ENCODE results near the gene DDX59. TPM values are rescaled to one million over a fixed set of nuclear protein-coding genes. Genes with fewer than 3 reads are reported as not detected.

Gene DDX59
- total and polyA plus RNA-seq, 4 donors, result 20.5 to 30.5 (median 26.3) TPM

DNA sequence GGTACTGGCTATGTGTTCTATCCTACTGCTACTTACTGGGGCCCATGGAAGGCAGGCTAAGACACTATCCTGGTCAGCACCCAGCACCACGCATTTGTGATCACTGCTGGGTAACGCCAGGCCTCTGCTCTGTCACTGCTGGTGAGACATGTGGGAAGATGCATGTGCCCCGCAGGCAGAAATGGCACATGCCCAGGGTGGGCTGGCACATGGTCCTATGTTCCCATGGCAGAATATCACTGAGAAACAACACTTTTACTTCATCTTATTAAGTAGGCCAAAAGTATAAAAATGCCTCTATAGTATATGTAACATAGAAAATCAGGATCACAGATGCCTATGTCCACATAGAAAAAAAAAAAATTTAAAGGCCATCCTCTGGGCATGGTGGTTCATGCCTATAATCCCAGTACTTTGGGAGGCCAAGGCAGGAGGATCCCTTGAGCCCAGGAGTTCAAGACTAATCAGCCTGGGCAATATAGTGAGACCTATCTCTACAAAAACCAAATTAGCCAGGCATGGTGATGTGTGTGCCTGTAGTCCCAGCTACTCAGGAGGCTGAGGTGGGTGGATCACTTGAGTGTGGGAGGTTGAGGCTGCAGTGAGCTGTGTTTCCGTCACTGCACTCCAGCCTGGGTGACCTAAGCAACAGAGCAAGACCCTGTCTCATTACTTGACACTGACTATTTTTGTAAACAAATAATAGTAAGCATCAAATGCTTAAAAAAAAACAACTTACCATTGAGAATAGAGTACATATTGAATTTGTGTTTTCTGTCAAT lies 11.5 kb downstream of the DDX59 start:
- Histone ChIP-seq H3K4me3 (ENCODE audit: low read depth, low read length) (no peak overlapping the region), H3K4me1 (ENCODE audit: control insufficient read depth, insufficient read depth, low read length) (no peaks in the 10 kb centered on the region), H3K36me3 (ENCODE audit: control insufficient read depth, insufficient read depth, low read length) (peaks cover 44% of the 10 kb centered on the region), H3K9me3 (ENCODE audit: control insufficient read depth, insufficient read depth, low read length) (no peaks in the 10 kb centered on the region), H3K27ac (ENCODE audit: low read depth, low read length) (no peak overlapping the region), H3K27me3 (ENCODE audit: control insufficient read depth, insufficient read depth, low read length) (no peaks in the 10 kb centered on the region)
- DNase-seq (ENCODE audit: low read depth in 4 of 6, low spot score in 6 of 6), result no peak
- 75% methylated on average over 2 of the region's 4 CpGs for WGBS (ENCODE audit: insufficient coverage)

- Histone ChIP-seq H3K36me3 (ENCODE audit: control insufficient read depth, insufficient read depth, low read length) (peaks cover 40% of the 10 kb centered on the region), H3K9me3 (ENCODE audit: control insufficient read depth, insufficient read depth, low read length) (no peaks in the 10 kb centered on the region), H3K4me1 (ENCODE audit: control insufficient read depth, insufficient read depth, low read length) (no peaks in the 10 kb centered on the region), H3K4me3 (ENCODE audit: low read depth, low read length) (no peak overlapping the region), H3K27me3 (ENCODE audit: control insufficient read depth, insufficient read depth, low read length) (no peaks in the 10 kb centered on the region), H3K27ac (ENCODE audit: low read depth, low read length) (no peak overlapping the region)
- WGBS (ENCODE audit: insufficient coverage), result 84% methylated on average over 3 of the region's 5 CpGs
- DNase-seq (ENCODE audit: low read depth in 4 of 6, low spot score in 6 of 6), result no peak
Measured at GRCh38 chr1:200654660-200655059, 15.0 kb downstream of the DDX59 start.

GRCh38 chr1:200653022-200653462 lies 16.7 kb downstream of the DDX59 start:
- 81% methylated on average over 5 of the region's 5 CpGs for WGBS (ENCODE audit: insufficient coverage)
- H3K4me1 ChIP-seq (ENCODE audit: control insufficient read depth, insufficient read depth, low read length), result no peaks in the 10 kb centered on the region
- no peak for DNase-seq (ENCODE audit: low read depth in 4 of 6, low spot score in 6 of 6)
- H3K27ac ChIP-seq (ENCODE audit: low read depth, low read length), result no peak overlapping the region
- no peaks in the 10 kb centered on the region for H3K27me3 ChIP-seq (ENCODE audit: control insufficient read depth, insufficient read depth, low read length)
- H3K36me3 ChIP-seq (ENCODE audit: control insufficient read depth, insufficient read depth, low read length), result peaks cover 35% of the 10 kb centered on the region
- no peaks in the 10 kb centered on the region for H3K9me3 ChIP-seq (ENCODE audit: control insufficient read depth, insufficient read depth, low read length)
- H3K4me3 ChIP-seq (ENCODE audit: low read depth, low read length), result no peak overlapping the region

- Histone ChIP-seq H3K4me1 (ENCODE audit: control insufficient read depth, insufficient read depth, low read length) (no peaks in the 10 kb centered on the region), H3K27ac (ENCODE audit: low read depth, low read length) (no peak overlapping the region), H3K27me3 (ENCODE audit: control insufficient read depth, insufficient read depth, low read length) (no peaks in the 10 kb centered on the region), H3K4me3 (ENCODE audit: low read depth, low read length) (no peak overlapping the region), H3K36me3 (ENCODE audit: control insufficient read depth, insufficient read depth, low read length) (peaks cover 35% of the 10 kb centered on the region), H3K9me3 (ENCODE audit: control insufficient read depth, insufficient read depth, low read length) (no peaks in the 10 kb centered on the region)
- 88% methylated on average over 1 of the region's 1 CpG for WGBS (ENCODE audit: insufficient coverage)
- no peak for DNase-seq (ENCODE audit: low read depth in 4 of 6, low spot score in 6 of 6)
Measured at GRCh38 chr1:200652378-200652777, 17.3 kb downstream of the DDX59 start.

DNA sequence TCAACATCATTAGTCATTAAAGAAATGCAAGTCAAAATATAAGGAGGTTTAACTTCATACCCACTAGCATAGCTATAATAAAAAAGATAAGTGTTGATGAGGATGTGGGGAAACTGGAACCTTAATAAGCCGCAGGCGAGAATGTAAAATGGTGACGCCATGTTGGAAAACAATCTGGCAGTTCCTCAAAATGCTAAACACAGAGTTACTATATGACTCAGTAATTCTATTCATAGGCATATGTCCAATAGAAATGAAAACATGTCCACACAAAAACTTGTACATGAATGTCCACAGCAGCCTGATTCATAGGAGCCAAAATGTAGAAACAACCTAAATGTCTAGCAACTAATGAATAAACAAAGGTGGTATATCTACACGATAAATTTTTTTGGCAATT lies 23.2 kb downstream of the DDX59 start:
- H3K36me3 ChIP-seq (ENCODE audit: control insufficient read depth, insufficient read depth, low read length), result peaks cover 14% of the 10 kb centered on the region
- H3K9me3 ChIP-seq (ENCODE audit: control insufficient read depth, insufficient read depth, low read length), result no peaks in the 10 kb centered on the region
- H3K27ac ChIP-seq (ENCODE audit: low read depth, low read length), result no peak overlapping the region
- WGBS (ENCODE audit: insufficient coverage), result no CpG with 5 or more reads among the region's 4 CpGs
- no peaks in the 10 kb centered on the region for H3K4me1 ChIP-seq (ENCODE audit: control insufficient read depth, insufficient read depth, low read length)
- H3K27me3 ChIP-seq (ENCODE audit: control insufficient read depth, insufficient read depth, low read length), result no peaks in the 10 kb centered on the region
- DNase-seq (ENCODE audit: low read depth in 4 of 6, low spot score in 6 of 6), result no peak
- H3K4me3 ChIP-seq (ENCODE audit: low read depth, low read length), result no peak overlapping the region

DNA sequence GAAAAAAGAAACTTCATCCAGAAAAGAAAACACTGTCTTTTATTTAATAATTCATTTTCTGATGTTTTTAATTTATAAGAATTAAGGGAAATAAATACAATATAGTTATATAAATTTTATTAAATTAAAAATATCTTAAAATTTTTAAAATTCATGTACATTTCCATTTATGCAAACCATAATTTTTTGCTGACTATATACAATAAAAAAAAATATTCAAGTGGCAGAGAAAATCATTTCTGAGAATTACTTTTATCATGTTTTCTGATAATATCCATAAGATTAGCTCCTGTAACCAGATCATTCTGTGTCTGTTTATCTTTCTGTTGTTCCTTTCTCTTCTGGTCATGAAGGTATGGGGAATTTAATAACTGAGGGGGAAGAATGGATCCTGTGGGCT lies 25.7 kb downstream of the DDX59 start:
- no peaks in the 10 kb centered on the region for H3K4me1 ChIP-seq (ENCODE audit: control insufficient read depth, insufficient read depth, low read length)
- H3K9me3 ChIP-seq (ENCODE audit: control insufficient read depth, insufficient read depth, low read length), result no peaks in the 10 kb centered on the region
- no peak overlapping the region for H3K4me3 ChIP-seq (ENCODE audit: low read depth, low read length)
- no peaks in the 10 kb centered on the region for H3K27me3 ChIP-seq (ENCODE audit: control insufficient read depth, insufficient read depth, low read length)
- peaks cover 15% of the 10 kb centered on the region for H3K36me3 ChIP-seq (ENCODE audit: control insufficient read depth, insufficient read depth, low read length)
- no peak overlapping the region for H3K27ac ChIP-seq (ENCODE audit: low read depth, low read length)
- no peak for DNase-seq (ENCODE audit: low read depth in 4 of 6, low spot score in 6 of 6)

DNA sequence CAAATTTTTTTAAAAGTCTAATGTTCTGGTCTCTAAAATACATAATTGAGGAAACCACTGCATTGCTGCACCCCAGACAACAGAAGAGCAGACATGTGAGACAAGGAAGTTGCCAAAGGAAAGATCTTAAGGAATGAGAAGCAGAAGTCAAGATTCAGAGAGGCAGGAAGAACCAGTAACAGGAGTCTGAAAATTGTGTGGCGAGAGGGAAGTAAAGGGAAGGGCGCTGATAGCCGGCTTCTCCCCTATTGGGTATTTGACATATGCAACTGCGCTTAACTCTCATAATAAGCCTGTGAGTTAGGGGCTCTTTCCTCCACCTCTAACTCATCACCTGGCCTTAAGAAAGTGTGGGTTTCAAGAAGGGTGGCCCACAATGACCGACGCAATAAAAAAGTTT lies 27.2 kb downstream of the DDX59 start:
- WGBS (ENCODE audit: insufficient coverage), result 96% methylated on average over 3 of the region's 6 CpGs

DNA sequence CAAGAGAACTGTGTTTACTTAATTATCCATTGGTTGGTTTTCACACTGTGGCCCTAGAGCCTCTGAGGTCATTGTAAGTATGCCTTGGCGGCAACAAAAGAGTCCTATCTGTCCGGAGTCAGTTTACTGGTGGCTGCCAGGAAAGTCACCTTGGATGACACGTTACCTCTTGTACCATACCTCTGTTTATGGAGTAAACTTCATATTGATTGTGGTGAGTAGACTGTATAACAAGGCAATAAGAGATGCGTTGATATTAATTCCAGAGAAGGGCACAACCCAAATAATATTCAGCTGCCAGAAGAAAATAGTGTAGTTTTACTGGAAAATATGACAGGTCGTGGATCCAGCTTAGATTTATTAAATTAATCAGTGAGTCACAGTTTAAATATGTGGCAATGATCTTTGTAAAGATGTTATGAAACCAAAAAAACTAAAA lies 28.7 kb downstream of the DDX59 start:
- WGBS (ENCODE audit: insufficient coverage), result no CpG with 5 or more reads among the region's 5 CpGs

More for the DNA sequence above, 27.2 kb downstream of the DDX59 start:
- Histone ChIP-seq H3K27ac (ENCODE audit: low read depth, low read length) (no peak overlapping the region), H3K4me1 (ENCODE audit: control insufficient read depth, insufficient read depth, low read length) (no peaks in the 10 kb centered on the region), H3K4me3 (ENCODE audit: low read depth, low read length) (no peak overlapping the region), H3K9me3 (ENCODE audit: control insufficient read depth, insufficient read depth, low read length) (no peaks in the 10 kb centered on the region), H3K36me3 (ENCODE audit: control insufficient read depth, insufficient read depth, low read length) (peaks cover 12% of the 10 kb centered on the region), H3K27me3 (ENCODE audit: control insufficient read depth, insufficient read depth, low read length) (no peaks in the 10 kb centered on the region)
- no peak for DNase-seq (ENCODE audit: low read depth in 4 of 6, low spot score in 6 of 6)

DNA sequence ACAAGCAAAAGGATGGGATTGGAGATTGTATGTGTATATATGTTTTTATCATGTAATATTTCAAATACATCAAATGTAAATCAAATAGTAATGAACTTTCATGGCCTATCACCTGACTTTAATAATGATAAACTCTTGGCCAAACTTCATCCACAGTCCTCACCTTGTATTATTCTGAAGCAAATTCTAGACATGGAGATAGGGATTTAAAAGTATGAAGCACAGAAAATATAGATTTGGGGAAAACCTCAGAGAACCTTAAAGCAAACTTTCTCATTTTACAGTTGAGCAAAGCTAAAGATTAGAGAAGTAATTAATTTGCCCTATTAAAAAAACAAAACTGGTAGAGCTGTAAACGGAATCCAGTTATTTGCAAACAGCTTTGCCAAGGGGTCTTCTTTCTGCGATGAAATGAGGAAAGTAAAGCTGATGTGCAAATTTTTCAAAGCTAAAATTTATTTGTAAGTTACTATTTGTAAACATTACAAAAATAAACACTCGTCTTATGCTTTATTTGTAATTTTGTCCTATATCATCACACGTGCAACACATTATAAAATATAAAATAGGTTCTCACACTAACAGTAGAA lies 29.2 kb downstream of the DDX59 start:
- H3K4me3 ChIP-seq (ENCODE audit: low read depth, low read length), result no peak overlapping the region
- no peaks in the 10 kb centered on the region for H3K27me3 ChIP-seq (ENCODE audit: control insufficient read depth, insufficient read depth, low read length)
- peaks cover 9% of the 10 kb centered on the region for H3K36me3 ChIP-seq (ENCODE audit: control insufficient read depth, insufficient read depth, low read length)
- H3K27ac ChIP-seq (ENCODE audit: low read depth, low read length), result no peak overlapping the region
- no CpG with 5 or more reads among the region's 4 CpGs for WGBS (ENCODE audit: insufficient coverage)
- no peaks in the 10 kb centered on the region for H3K4me1 ChIP-seq (ENCODE audit: control insufficient read depth, insufficient read depth, low read length)
- no peaks in the 10 kb centered on the region for H3K9me3 ChIP-seq (ENCODE audit: control insufficient read depth, insufficient read depth, low read length)
- no peak for DNase-seq (ENCODE audit: low read depth in 4 of 6, low spot score in 6 of 6)

More for the DNA sequence above, 28.7 kb downstream of the DDX59 start:
- no peak overlapping the region for H3K4me3 ChIP-seq (ENCODE audit: low read depth, low read length)
- no peaks in the 10 kb centered on the region for H3K9me3 ChIP-seq (ENCODE audit: control insufficient read depth, insufficient read depth, low read length)
- H3K36me3 ChIP-seq (ENCODE audit: control insufficient read depth, insufficient read depth, low read length), result peaks cover 11% of the 10 kb centered on the region
- DNase-seq (ENCODE audit: low read depth in 4 of 6, low spot score in 6 of 6), result no peak
- no peaks in the 10 kb centered on the region for H3K4me1 ChIP-seq (ENCODE audit: control insufficient read depth, insufficient read depth, low read length)
- H3K27ac ChIP-seq (ENCODE audit: low read depth, low read length), result no peak overlapping the region
- no peaks in the 10 kb centered on the region for H3K27me3 ChIP-seq (ENCODE audit: control insufficient read depth, insufficient read depth, low read length)

GRCh38 chr1:200638073-200638472 lies 31.6 kb downstream of the DDX59 start:
- Histone ChIP-seq H3K27ac (ENCODE audit: low read depth, low read length) (no peak overlapping the region), H3K4me3 (ENCODE audit: low read depth, low read length) (no peak overlapping the region), H3K36me3 (ENCODE audit: control insufficient read depth, insufficient read depth, low read length) (peaks cover 6% of the 10 kb centered on the region), H3K4me1 (ENCODE audit: control insufficient read depth, insufficient read depth, low read length) (no peaks in the 10 kb centered on the region), H3K27me3 (ENCODE audit: control insufficient read depth, insufficient read depth, low read length) (no peaks in the 10 kb centered on the region), H3K9me3 (ENCODE audit: control insufficient read depth, insufficient read depth, low read length) (no peaks in the 10 kb centered on the region)
- 79% methylated on average over 4 of the region's 7 CpGs for WGBS (ENCODE audit: insufficient coverage)
- no peak for DNase-seq (ENCODE audit: low read depth in 4 of 6, low spot score in 6 of 6)
